Parathyroid adenoma (tissue), 2 donors: ENCODE results near the gene LYSMD4.
"Not testable (repeated sequence)": the region's sequence is repeated elsewhere in the genome, so short reads cannot be mapped to it uniquely, and the experiment has no call there.

Experiments
- H2AFZ ChIP-seq: fragments of 300-600 bp; sonication (generic); one replicate; pipeline ENCODE4 v1.7.0; 2017; ENCODE audit warnings: antibody characterized with exemption, mild to moderate bottlenecking
- H3K27ac ChIP-seq: fragments of 300-600 bp; sonication (generic); one replicate; pipeline ENCODE4 v1.7.0; 2017
- H3K27me3 ChIP-seq: fragments of 300-600 bp; sonication (generic); one replicate; pipeline ENCODE4 v1.7.0; 2017; ENCODE audit warnings: low read length; ENCODE audit not compliant: control insufficient read depth, insufficient read depth
- H3K36me3 ChIP-seq: fragments of 300-600 bp; sonication (generic); one replicate; pipeline ENCODE4 v1.7.0; 2017; ENCODE audit warnings: low read length; ENCODE audit not compliant: control insufficient read depth, insufficient read depth
- H3K4me1 ChIP-seq: fragments of 300-600 bp; sonication (generic); one replicate; pipeline ENCODE4 v1.7.0; 2017; ENCODE audit warnings: control low read depth
- H3K4me2 ChIP-seq: fragments of 300-600 bp; sonication (generic); one replicate; pipeline ENCODE4 v1.7.0; 2017; ENCODE audit warnings: low read length
- H3K4me3 ChIP-seq: fragments of 300-600 bp; sonication (generic); one replicate; pipeline ENCODE4 v1.7.0; 2017; ENCODE audit warnings: low read depth, low read length
- H3K79me2 ChIP-seq: fragments of 300-600 bp; sonication (generic); one replicate; pipeline ENCODE4 v1.7.0; 2017; ENCODE audit warnings: control low read depth
- H3K9ac ChIP-seq: fragments of 300-600 bp; sonication (generic); one replicate; pipeline ENCODE4 v1.7.0; 2017; ENCODE audit warnings: mild to moderate bottlenecking
- H3K9me3 ChIP-seq: fragments of 300-600 bp; sonication (generic); one replicate; pipeline ENCODE4 v1.7.0; 2017; ENCODE audit warnings: low read length; ENCODE audit not compliant: control insufficient read depth
- TF ChIP-seq, protein P1 (sequence below): fragments of 300-600 bp; sonication (generic); IDR thresholded peaks from one replicate; pipeline ENCODE4 v1.7.0; 2017; ENCODE audit warnings: antibody characterized with exemption, mild to moderate bottlenecking
- donor health status: primary hyperparathyroidism.

LYSMD4 gene

DNA sequence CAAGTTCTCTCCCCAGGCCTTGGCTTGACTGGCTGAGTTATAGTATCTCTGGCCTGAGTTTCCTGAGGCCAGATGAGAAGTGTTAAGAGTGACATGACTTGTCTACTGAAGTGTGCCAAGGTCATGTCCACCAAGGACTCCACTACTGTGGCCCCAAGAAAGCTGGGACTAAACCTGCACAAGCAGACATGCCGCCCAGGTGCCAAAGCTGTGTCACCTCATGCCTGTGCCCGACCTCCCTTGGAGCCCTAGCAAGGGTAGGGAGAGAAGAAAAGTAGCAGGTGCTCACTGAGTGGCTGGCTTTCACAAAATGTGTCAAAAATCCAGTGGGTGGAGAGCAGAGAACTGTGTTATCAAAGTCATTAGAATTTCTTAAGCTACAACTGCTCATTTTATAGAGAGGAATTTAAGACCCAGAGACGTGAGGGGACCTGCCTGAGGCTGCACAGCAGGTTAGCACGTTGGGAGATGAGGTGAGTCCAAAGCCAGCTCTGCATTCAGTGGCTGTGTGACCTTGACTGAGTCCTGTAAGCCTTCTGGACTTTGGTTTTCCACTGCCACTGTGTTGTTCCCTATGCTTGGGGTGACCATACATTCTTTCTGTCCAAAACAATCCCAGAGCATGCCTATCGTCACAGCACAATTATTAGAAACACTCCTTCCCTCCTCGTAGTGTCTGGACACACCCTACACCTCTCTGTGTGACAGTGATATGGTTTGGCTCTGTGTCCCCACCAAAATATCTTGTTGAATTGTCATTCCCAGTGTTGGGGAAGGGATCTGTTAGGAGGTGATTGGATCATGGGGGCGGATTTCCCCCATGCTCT lies 5.0 kb upstream of the LYSMD4 start:
- no peaks in the 10 kb centered on the region for H3K36me3 ChIP-seq
- TF ChIP-seq, protein P1, sequence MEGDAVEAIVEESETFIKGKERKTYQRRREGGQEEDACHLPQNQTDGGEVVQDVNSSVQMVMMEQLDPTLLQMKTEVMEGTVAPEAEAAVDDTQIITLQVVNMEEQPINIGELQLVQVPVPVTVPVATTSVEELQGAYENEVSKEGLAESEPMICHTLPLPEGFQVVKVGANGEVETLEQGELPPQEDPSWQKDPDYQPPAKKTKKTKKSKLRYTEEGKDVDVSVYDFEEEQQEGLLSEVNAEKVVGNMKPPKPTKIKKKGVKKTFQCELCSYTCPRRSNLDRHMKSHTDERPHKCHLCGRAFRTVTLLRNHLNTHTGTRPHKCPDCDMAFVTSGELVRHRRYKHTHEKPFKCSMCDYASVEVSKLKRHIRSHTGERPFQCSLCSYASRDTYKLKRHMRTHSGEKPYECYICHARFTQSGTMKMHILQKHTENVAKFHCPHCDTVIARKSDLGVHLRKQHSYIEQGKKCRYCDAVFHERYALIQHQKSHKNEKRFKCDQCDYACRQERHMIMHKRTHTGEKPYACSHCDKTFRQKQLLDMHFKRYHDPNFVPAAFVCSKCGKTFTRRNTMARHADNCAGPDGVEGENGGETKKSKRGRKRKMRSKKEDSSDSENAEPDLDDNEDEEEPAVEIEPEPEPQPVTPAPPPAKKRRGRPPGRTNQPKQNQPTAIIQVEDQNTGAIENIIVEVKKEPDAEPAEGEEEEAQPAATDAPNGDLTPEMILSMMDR: no peak
- no peak overlapping the region for H3K4me3 ChIP-seq
- no peaks in the 10 kb centered on the region for H3K9me3 ChIP-seq
- no peak overlapping the region for H3K27ac ChIP-seq
- no peaks in the 10 kb centered on the region for H3K79me2 ChIP-seq
- no peak overlapping the region for H3K4me2 ChIP-seq
- H2AFZ ChIP-seq: no peak overlapping the region
- no peaks in the 10 kb centered on the region for H3K27me3 ChIP-seq
- H3K4me1 ChIP-seq: no peaks in the 10 kb centered on the region
- H3K9ac ChIP-seq: no peak overlapping the region

DNA sequence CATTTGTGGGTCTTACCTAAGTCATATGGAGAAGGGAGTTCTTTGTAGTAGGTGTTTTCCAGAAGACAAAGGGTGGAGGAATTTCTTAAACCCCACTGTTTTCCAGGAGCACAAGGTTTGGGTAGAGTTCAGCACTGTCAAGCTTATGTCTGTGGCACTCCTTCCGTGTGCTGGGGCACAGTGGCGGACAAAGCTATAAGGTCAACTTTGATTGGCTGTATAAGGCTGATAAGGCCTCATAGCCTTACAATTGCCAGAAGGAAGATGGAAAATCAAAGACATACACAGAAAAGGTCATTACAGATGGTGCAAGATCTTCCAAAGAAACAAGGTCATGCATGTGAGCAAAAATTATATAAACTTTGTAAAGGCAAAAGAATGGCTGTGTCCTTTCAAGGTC lies 3.5 kb upstream of the LYSMD4 start:
- Histone ChIP-seq H3K4me3 (no peak overlapping the region), H3K4me1 (no peaks in the 10 kb centered on the region), H3K36me3 (no peaks in the 10 kb centered on the region)

DNA sequence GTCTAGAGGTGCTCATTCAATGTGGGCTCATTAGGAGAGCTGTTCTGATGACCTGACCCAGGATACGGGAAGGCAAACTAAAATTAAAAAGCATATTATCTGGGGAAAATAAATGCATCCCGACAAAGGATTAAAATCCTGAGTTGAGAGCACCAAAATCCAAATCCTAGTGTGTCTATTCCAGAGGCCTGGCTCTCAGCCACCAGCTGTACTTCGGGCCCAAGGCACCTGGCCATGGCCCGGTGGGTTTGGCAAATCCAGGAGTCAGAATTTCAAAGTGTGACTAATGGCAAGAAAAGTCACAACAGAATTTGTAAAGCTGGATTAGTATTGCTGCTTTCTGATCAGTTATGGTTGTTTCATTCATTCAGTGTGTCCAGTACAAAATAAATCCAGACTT lies 2.6 kb upstream of the LYSMD4 start:
- no peak overlapping the region for H3K27ac ChIP-seq
- H3K79me2 ChIP-seq: no peaks in the 10 kb centered on the region
- no peaks in the 10 kb centered on the region for H3K4me1 ChIP-seq
- H3K36me3 ChIP-seq: no peaks in the 10 kb centered on the region
- H3K9me3 ChIP-seq: no peaks in the 10 kb centered on the region
- TF ChIP-seq, protein P1: no peak
- no peak overlapping the region for H3K4me2 ChIP-seq
- H2AFZ ChIP-seq: no peak overlapping the region
- no peak overlapping the region for H3K9ac ChIP-seq
- no peak overlapping the region for H3K4me3 ChIP-seq
- H3K27me3 ChIP-seq: no peaks in the 10 kb centered on the region

More for the DNA sequence above, 3.5 kb upstream of the LYSMD4 start:
- H3K27me3 ChIP-seq: no peaks in the 10 kb centered on the region
- H3K4me2 ChIP-seq: no peak overlapping the region
- H3K27ac ChIP-seq: no peak overlapping the region
- TF ChIP-seq, protein P1: no peak
- H3K9ac ChIP-seq: no peak overlapping the region
- no peaks in the 10 kb centered on the region for H3K79me2 ChIP-seq
- H2AFZ ChIP-seq: no peak overlapping the region
- no peaks in the 10 kb centered on the region for H3K9me3 ChIP-seq

DNA sequence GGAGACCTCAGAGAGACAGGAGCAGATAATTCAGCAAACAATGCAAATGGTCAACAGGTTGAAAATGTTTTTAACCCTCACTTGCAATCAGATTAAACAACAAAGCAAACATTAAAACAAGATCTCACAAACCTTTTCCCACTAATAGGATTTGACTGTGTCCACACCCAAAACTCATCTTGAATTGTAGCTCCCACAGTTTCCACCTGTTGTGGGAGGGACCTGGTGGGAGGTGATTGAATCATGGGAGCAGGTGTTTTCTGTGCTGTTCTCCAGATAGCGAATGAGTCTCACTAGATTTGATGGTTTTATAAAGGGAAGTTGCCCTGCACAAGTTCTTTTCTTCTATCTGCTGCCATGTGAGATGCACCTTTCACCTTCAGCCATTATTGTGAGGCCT lies 1.3 kb upstream of the LYSMD4 start:
- Histone ChIP-seq H3K36me3 (no peaks in the 10 kb centered on the region), H3K4me1 (no peaks in the 10 kb centered on the region), H3K4me3 (no peak overlapping the region), H3K79me2 (no peaks in the 10 kb centered on the region), H2AFZ (no peak overlapping the region), H3K9ac (no peak overlapping the region), H3K27ac (no peak overlapping the region), H3K9me3 (no peaks in the 10 kb centered on the region), H3K4me2 (no peak overlapping the region), H3K27me3 (no peaks in the 10 kb centered on the region)
- TF ChIP-seq, protein P1: no peak

DNA sequence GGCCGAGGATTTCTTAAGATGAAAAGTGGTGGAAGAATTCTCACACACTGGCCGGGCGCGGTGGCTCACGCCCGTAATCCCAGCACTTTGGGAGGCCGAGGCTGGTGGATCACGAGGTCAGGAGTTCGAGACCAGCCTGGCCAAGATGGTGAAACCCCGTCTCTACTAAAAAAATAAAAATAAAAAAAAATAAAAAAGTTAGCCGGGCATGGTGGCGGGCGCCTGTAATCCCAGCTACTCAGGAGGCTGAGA lies 729 bp upstream of the LYSMD4 start:
- not testable (repeated sequence) for H3K4me1 ChIP-seq, H3K9ac ChIP-seq, H3K4me3 ChIP-seq, H3K36me3 ChIP-seq, H3K27me3 ChIP-seq, H3K79me2 ChIP-seq, H3K9me3 ChIP-seq, H3K27ac ChIP-seq
- peak overlapping the region; percentile 92 for H2AFZ ChIP-seq
- peak overlapping the region; percentile 79 for H3K4me2 ChIP-seq
